Coronary artery (tissue), 2 donors: ENCODE measurements around the gene C8A.

Source experiments
- DNase-seq: peaks from one replicate; pipeline ENCODE4 v3.0.0-alpha.2; 2017; ENCODE audit warnings: low spot score
- H3K27ac ChIP-seq, 2 donors: fragments of 200-600 bp; sonication (generic); one replicate each; pipeline ENCODE4 v1.5.1; 2016 to 2019
- H3K4me3 ChIP-seq: fragments of 200-600 bp; sonication (generic); 2 replicates; pipeline ENCODE4 v1.5.1; 2016; ENCODE audit warnings: mild to moderate bottlenecking, moderate library complexity
- TF ChIP-seq, protein P1 (sequence below): fragments of 200-600 bp; sonication (generic); IDR thresholded peaks from one replicate; pipeline ENCODE4 v1.5.1; 2019; ENCODE audit warnings: antibody characterized with exemption

Gene C8A

DNA sequence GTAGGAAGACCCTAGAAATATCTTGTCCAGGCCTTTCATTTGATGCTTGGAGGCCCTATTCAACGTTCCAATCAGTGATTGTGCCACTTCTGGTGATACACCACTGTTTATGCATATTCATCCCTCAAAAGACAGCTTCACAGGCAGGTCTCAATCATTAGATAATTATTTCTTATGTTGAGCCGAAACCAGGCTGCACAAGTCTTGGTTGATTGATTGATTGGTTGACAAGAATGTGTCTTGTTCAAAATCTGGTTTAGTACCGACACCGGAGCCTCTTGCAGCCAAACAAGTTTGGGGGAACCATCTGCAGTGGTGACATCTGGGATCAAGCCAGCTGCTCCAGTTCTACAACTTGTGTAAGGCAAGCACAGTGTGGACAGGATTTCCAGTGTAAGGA lies 20.1 kb downstream of the C8A start:
- Histone ChIP-seq H3K27ac (no peak overlapping the region), H3K4me3 (no peak overlapping the region)
- no peak for DNase-seq
- TF ChIP-seq, protein P1, sequence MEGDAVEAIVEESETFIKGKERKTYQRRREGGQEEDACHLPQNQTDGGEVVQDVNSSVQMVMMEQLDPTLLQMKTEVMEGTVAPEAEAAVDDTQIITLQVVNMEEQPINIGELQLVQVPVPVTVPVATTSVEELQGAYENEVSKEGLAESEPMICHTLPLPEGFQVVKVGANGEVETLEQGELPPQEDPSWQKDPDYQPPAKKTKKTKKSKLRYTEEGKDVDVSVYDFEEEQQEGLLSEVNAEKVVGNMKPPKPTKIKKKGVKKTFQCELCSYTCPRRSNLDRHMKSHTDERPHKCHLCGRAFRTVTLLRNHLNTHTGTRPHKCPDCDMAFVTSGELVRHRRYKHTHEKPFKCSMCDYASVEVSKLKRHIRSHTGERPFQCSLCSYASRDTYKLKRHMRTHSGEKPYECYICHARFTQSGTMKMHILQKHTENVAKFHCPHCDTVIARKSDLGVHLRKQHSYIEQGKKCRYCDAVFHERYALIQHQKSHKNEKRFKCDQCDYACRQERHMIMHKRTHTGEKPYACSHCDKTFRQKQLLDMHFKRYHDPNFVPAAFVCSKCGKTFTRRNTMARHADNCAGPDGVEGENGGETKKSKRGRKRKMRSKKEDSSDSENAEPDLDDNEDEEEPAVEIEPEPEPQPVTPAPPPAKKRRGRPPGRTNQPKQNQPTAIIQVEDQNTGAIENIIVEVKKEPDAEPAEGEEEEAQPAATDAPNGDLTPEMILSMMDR: no peak

DNA sequence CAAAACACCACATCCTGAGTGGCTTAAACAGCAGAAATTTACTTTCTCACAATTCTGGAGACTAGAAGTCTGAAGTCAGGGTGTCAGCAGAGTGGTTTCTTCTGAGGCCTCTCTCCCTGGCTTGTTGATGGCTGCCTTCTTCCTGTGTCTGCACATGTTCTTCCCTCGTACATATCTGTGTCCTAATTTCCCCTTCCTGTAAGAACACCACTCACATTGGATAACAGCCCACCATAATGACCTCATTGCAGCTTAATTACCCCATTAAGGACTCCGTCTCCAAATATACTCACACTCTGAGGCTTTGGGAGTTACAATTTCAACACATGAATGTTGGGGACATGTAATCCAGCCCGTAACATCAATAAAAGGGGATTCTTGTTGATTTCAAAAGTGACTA lies 23.4 kb downstream of the C8A start:
- no peak overlapping the region for H3K4me3 ChIP-seq
- H3K27ac ChIP-seq: no peak overlapping the region
- TF ChIP-seq, protein P1: no peak
- no peak for DNase-seq

DNA sequence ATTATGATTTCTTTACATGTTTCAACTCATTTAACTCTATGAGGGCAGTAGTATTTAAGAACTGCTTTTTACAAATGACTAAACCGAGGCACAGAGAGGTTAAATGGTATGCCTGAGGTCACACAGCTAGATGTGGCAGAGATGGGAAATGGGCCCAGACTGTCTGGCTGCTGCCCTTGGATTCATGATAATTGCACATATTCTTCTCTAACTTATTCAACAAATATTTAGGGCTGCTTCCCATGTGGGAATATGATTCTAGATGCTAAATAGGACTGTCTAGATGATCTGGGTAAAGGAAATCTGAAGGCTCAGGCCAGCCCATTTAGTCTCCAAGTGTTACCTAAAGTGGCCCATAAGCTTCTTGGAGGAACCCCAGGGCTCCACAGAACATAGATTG lies 26.2 kb downstream of the C8A start:
- H3K4me3 ChIP-seq: no peak overlapping the region
- TF ChIP-seq, protein P1: no peak
- no peak overlapping the region for H3K27ac ChIP-seq
- no peak for DNase-seq

DNA sequence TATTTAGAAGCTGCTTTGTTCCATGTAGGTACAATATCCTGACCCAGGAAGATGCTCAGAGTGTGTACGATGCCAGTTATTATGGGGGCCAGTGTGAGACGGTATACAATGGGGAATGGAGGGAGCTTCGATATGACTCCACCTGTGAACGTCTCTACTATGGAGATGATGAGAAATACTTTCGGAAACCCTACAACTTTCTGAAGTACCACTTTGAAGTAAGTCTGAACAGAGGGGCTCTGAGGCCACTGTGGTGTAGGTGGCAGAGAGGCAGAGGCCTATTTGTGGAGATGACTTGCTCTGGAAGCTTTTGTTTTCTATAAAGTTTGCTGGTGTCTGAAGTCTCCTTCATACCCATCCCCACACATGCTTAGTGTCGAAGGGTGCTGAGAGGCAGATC lies 26.8 kb downstream of the C8A start:
- DNase-seq: no peak
- no peak overlapping the region for H3K27ac ChIP-seq
- H3K4me3 ChIP-seq: no peak overlapping the region
- TF ChIP-seq, protein P1: no peak

DNA sequence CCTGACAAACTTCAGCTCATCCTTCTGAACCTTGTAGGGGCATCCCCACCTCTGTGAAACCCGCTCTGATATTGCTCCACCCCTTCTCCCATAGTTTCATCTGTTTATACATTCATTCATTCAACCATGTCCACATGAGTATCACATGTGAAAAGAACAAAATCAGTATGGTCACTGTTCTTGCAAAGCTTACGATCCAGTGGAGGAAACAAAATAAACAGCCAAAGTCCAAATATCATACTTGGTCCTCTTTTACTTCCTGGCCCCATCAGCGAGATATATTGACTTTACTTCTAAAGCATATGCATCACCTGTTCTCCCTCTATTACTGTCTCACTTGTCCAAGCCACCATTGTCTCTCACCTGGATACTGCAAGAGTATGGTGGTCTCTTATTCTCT lies 35.6 kb downstream of the C8A start:
- TF ChIP-seq, protein P1: no peak
- no peak for DNase-seq
- no peak overlapping the region for H3K4me3 ChIP-seq
- H3K27ac ChIP-seq: no peak overlapping the region

DNA sequence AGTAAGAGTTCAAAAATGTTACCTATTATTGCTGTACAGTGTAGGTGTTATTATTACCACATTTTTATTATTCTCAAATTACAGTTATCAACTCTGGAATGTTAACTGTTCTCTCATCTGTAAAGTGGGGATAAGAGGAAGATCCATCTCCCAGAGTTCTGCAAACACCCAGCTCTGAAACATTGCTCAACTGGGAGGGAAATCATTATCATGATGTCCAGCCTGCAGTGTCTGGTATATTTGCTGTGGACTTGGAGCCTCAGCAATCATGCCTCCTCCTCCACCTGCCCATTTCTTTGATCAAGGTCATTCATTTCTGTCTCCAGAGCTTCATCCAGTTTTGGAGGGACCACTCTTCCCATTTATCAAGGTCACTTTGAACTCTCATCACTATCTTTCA lies 39.4 kb downstream of the C8A start:
- no peak for DNase-seq
- Histone ChIP-seq H3K4me3 (no peak overlapping the region), H3K27ac (no peak overlapping the region)
- TF ChIP-seq, protein P1: no peak

DNA sequence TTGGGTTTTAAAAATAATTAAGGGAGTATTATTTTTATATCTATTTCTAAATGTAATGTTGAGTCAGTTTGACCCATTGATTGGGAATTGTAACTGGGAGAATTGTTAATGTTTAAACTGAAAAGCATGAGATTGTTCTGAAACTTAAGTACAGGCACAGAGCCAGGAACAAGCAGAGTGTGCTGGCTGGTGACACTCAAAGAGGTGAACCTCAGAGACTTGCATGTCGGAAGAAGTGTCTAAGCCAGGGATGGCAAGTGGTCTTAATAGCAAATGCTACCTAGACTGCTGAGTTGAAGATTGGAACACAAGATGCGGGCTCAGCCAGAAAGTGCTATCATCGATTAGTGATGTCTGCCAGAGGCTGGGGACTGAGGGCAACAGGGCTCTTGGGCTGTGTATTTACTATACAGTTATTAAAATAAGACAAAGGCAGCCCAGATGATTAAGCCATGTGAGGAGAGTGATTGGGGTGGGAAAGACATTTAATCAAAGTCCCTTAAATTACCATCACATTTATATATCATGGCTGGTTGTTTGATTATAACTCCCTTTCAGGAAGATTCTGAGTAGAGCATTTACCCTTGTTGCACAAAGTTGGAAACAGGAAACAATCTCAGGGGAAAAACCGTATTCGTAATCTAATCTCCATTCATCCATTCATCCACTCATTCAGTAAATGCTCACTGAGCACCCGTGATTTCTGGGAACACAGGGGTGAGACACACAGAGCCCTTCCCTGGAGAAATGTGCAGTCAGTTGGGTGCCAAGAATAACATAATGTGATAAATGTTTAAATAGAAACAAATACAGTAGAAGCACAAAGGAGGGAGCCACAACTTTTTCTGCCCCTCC lies 42.8 kb downstream of the C8A start:
- TF ChIP-seq, protein P1: no peak
- Histone ChIP-seq H3K4me3 (no peak overlapping the region), H3K27ac (no peak overlapping the region)
- no peak for DNase-seq
